Measurements from ENCODE around the gene NFATC3. TPM values are rescaled to one million over a fixed set of nuclear protein-coding genes. Genes with fewer than 3 reads are reported as not detected.
A peak's percentile ranks its signal among the peaks of the same experiment; 100 is the strongest.

NFATC3 gene
- total RNA-seq, 1 experiment from 2014 or later, result 33.0 TPM

DNA sequence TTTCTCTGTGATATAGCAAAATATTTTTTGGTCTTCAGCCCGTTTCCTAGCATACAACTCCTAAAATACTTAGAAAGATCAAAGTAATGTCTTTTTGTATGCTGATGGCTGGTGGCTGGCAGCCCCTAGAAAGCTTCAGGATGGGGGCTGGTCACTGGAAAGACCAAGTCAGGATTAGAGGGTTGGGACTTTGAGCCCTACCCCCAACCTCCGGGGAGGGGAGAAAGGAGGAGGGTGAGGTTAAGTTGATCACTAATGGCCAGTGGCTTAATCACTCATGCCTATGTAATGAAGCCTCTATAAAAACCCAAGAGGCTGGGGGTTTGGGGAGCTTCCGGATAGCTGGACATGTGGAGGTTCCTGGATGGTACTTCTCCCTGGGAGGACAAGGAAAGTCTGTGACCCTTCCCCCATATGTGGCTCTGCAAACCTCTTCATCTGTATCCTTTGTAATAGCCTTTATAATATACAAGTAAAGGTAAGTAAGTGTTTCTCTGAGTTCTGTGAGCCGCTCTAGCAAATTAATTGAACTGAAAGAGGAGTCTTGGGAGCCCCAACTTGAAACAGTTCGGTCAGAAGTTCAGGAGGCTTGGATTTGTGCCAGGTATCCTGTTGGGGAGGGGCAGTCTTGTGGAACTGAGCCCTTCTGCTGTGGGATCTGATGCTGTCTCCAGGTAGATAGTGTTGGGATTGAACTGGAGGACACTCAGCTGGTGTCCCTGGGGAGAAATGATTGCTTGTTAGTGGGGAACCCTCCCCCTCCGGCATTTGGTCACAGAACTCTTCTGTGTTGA is 182.6 kb downstream of the NFATC3 start:
- Mint-ChIP-seq H3K4me3 (peak overlapping the region in 1 of 2 experiments; percentile 75; a peak in 3 of 5 replicates), H3K27me3 (ENCODE audit: low read depth) (peaks cover 12% of the 10 kb centered on the region), H3K9me3 (no peaks in the 10 kb centered on the region), H3K27ac (peak overlapping the region; percentile 22 to 62 (median 61); a peak in 3 of 7 replicates), H3K4me1 (peaks cover 26 to 31% of the 10 kb centered on the region in 2 experiments), H3K36me3 (ENCODE audit: insufficient read depth in 1 of 3, low read depth in 3 of 3) (peaks cover 0 to 6% (median 2%) of the 10 kb centered on the region in 3 experiments; a peak in 4 of 7 replicates)
- H3T11ph ChIP-seq (ENCODE audit: low read length), result no peak overlapping the region
- no peak overlapping the region for H3K4ac ChIP-seq (ENCODE audit: low read depth, low read length)
- H3K56ac ChIP-seq (ENCODE audit: insufficient read length, low read depth, low read length), result no peak overlapping the region
- H3K4me1 ChIP-seq (ENCODE audit: insufficient read depth, low read length), result peaks cover 6% of the 10 kb centered on the region; the same call in 1 of the 2 replicates
- H3K14ac ChIP-seq (ENCODE audit: insufficient read depth, low read length), result no peak overlapping the region
- peaks cover 8% of the 10 kb centered on the region for H3K23me2 ChIP-seq (ENCODE audit: insufficient read length, low read depth, low read length, poor library complexity, severe bottlenecking)
- DNase-seq, result peak; percentile 71
- H3K9me3 ChIP-seq (ENCODE audit: control insufficient read depth, low read depth, low read length), result no peaks in the 10 kb centered on the region
- no peaks in the 10 kb centered on the region for H3K27me3 ChIP-seq (ENCODE audit: insufficient read depth, low read length)
- H2BK15ac ChIP-seq (ENCODE audit: low read depth, low read length), result no peak overlapping the region
- no peak overlapping the region for H2AK5ac ChIP-seq (ENCODE audit: insufficient read length, low read length)
- no peak overlapping the region for H3K27ac ChIP-seq (ENCODE audit: insufficient read length, low read depth, low read length)
- no peak overlapping the region for H3K9ac ChIP-seq (ENCODE audit: extremely low read depth, insufficient read length, low read length)
- no CpG with 5 or more reads among the region's 6 CpGs for WGBS (ENCODE audit: extremely low coverage, insufficient read length, low lambda C conversion rate)
- H3K23ac ChIP-seq (ENCODE audit: insufficient read length, low read depth, low read length), result no peak overlapping the region
- H4K5ac ChIP-seq (ENCODE audit: insufficient read length, low read depth, low read length), result no peak overlapping the region
- peaks cover 3% of the 10 kb centered on the region for H3K79me1 ChIP-seq (ENCODE audit: insufficient read depth, low read depth, low read length, poor library complexity, severe bottlenecking)
- H3K18ac ChIP-seq (ENCODE audit: insufficient read length, low read depth, low read length), result no peak overlapping the region
- no peak overlapping the region for H3K4me2 ChIP-seq (ENCODE audit: insufficient read depth, insufficient read length, low read length)
- no peaks in the 10 kb centered on the region for H4K20me1 ChIP-seq (ENCODE audit: control insufficient read depth, insufficient read depth, insufficient read length)
- no peak overlapping the region for H2BK20ac ChIP-seq (ENCODE audit: low read depth, low read length, poor library complexity, severe bottlenecking)
- no peak overlapping the region for H2BK5ac ChIP-seq (ENCODE audit: insufficient read length, low read length)
- no peak overlapping the region for H4K91ac ChIP-seq (ENCODE audit: insufficient read length, low read depth, low read length)
- no peak overlapping the region for H2BK120ac ChIP-seq (ENCODE audit: low read depth, low read length, poor library complexity, severe bottlenecking)
- no peak overlapping the region for H2BK12ac ChIP-seq (ENCODE audit: insufficient read length, low read depth, low read length)
- TF ChIP-seq, protein P1, sequence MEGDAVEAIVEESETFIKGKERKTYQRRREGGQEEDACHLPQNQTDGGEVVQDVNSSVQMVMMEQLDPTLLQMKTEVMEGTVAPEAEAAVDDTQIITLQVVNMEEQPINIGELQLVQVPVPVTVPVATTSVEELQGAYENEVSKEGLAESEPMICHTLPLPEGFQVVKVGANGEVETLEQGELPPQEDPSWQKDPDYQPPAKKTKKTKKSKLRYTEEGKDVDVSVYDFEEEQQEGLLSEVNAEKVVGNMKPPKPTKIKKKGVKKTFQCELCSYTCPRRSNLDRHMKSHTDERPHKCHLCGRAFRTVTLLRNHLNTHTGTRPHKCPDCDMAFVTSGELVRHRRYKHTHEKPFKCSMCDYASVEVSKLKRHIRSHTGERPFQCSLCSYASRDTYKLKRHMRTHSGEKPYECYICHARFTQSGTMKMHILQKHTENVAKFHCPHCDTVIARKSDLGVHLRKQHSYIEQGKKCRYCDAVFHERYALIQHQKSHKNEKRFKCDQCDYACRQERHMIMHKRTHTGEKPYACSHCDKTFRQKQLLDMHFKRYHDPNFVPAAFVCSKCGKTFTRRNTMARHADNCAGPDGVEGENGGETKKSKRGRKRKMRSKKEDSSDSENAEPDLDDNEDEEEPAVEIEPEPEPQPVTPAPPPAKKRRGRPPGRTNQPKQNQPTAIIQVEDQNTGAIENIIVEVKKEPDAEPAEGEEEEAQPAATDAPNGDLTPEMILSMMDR (conservative IDR thresholded peaks at IDR 0.05), result no peak
- H4K8ac ChIP-seq (replicated peaks; ENCODE audit: insufficient read length, low read depth, low read length), result no peak overlapping the region
- H2AFZ ChIP-seq (ENCODE audit: low read length), result no peak overlapping the region
- H3K79me2 ChIP-seq (ENCODE audit: insufficient read depth, low read length), result peaks cover 1% of the 10 kb centered on the region; the same call in 1 of the 2 replicates
